ENCODE results near the gene PLD3.
A peak's percentile ranks its signal among the peaks of the same experiment; 100 is the strongest.
"Not testable (repeated sequence)": the region's sequence is repeated elsewhere in the genome, so short reads cannot be mapped to it uniquely, and the experiment has no call there.

The PLD3 gene

DNA sequence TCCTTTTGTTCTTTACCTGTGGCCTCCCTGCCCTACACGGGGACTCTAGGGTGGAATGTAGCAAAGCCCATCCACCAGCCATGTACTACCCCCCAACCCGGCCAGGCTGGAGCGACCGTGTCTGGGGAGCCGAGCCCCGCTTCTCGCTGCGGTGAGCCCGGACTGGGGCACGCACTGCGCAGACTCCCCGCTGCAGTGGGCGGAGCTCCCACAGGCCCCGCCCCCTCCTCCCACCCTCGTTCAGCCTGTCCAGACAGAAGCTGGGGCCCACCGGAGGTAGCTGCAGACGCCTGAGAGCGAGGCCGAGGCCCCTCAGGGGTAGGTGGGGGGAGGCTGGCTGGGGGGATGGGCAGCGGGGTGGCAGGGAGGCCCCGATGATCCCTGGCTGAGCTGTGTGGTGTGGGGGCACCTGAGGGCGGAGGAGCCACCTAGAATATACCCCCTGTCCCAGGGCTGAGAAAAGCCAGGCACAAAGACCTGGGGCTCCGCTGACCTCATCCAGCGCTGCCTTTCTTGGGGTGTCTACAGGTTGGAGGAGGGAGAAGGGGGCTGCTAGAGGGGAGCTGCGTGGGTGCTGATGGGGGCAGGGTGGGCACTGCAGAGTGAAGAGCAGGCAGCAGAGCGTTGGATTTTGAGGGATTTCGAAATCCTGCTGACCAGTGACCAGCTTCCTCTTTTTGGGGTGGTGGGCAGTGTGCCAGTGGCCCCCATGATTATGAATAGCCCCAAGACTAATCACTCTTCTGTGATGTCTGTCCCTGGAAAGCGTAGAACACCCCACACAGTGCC is 17.3 kb downstream of the PLD3 start:
- DNase-seq, result peak; percentile 73

DNA sequence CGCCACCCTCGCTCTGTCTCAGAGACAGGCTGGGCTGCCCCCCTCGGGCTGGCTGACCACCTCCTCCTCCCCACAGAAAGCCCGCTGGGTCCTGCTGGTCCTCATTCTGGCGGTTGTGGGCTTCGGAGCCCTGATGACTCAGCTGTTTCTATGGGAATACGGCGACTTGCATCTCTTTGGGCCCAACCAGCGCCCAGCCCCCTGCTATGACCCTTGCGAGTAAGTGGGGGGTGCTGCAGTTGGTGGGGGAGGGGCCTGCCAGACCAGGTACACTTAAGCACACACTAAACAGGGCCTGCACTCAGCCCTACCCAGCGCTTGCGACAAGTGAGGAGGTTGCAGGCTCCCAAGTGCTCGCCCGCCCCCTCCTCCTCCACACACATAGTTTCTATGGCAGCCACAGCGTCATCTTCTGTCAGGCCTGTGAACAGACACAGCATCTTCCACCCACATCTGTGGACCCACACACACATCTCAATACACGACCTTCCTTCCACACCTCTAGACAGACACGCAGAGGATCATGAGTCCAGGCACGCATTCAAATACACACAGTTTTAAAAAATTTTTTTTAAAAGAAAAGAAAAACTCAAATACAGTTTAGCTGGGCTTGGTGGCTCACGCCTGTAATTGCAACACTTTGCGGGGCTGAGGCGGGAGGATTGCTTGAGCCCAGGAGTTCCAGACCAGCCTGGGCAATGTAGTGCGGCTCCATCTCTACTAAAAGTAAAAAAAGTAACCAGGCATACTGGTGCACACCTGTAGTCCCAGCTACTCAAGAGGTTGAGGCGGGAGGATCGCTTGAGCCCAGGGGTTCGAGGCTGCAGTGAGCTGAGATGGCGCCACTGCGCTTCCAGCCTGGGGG is 18.4 kb downstream of the PLD3 start:
- no peak for DNase-seq

DNA sequence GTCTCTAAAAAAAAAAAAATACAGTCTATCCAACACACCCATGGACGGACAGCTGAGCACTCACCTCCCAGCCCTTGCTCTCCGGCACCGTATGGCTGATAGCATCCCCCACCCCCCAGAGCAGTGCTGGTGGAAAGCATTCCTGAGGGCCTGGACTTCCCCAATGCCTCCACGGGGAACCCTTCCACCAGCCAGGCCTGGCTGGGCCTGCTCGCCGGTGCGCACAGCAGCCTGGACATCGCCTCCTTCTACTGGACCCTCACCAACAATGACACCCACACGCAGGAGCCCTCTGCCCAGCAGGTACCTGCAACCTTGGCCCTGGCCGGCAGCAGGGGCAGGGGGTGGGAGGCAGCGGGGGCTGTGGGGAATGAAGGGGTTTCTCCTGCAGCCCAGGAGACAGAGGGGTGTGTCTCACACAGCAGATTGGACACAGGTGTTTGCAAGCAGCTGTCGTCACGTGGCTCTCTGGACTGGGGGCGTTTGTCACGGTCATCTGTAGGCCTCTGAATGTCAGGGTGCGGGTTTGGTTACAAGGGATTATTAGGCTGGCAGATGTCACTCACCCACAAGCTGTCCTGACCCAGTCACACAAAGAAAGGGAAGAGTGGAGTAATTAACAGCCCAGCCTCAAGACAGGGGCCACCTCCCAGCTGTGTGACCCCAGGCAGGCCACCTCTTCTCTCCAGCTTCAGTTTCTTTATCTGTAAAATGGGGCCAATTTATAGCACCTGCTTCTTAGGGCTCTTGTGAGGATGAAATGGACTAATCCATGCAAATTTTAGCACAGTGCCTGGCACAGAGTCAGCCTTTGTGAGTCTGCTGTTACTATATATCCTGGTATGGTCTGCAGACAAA is 19.3 kb downstream of the PLD3 start:
- no peak for DNase-seq

DNA sequence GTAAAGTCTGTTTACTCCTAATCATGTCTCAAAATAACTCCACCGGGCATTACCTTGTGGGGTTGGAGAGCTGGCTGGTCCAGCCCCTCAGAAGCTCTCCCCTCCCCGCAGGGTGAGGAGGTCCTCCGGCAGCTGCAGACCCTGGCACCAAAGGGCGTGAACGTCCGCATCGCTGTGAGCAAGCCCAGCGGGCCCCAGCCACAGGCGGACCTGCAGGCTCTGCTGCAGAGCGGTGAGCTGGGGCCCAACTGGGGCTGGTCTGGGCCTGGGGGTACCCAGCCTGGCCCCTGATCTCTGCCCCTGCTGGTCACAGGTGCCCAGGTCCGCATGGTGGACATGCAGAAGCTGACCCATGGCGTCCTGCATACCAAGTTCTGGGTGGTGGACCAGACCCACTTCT is 21.3 kb downstream of the PLD3 start:
- DNase-seq, result no peak

DNA sequence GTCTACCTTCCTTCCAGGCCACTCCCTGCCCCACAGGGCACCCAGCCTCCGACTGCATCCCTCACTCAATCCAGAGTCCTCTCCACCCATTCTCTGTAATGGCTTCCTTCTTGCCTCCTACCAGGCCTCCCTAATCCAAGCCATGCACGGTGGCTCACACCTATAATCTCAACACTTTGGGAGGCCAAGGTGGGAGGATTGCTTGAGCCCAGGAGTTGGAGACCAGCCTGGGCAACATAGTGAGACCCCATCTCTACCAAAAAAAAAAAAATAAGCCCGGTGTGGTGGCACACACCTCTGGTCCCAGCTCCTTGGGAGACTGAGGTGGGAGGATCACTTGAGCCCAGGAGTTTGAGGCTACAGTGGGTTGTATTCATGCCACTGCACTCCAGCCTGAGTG is 21.8 kb downstream of the PLD3 start:
- not testable (repeated sequence) for DNase-seq

DNA sequence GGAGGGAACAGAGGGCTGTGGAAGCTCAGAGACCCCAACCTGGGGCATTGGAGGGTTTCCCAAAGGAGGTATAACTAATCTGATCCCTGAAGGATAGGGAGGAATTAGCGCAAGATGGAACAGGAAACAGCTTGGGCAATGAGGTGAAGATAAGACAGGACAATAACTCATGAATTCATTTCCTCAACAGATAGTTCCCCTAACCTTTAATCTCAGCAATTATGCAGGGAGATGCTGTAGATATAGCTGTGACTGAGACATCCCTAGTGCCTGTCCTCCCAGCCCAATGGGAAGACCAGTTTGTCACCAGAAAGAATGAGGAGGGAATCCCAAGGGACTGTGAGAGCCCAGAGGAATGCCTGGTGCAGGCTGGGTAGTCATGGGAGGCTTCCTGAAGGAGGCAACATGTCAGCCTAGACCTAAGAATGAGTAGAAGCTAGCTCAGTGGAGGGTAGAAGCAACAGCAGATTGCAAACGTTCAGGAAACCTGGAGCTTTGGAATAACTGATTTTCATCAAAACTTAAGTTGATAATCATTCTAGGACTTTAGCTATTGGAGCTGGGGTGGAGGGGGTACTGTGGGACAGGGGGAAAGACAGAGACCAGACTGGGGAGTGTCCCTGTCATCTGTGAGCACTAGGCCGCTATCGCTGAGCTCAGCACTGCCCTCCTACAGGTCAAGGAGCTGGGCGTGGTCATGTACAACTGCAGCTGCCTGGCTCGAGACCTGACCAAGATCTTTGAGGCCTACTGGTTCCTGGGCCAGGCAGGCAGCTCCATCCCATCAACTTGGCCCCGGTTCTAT is 22.7 kb downstream of the PLD3 start:
- DNase-seq, result no peak

DNA sequence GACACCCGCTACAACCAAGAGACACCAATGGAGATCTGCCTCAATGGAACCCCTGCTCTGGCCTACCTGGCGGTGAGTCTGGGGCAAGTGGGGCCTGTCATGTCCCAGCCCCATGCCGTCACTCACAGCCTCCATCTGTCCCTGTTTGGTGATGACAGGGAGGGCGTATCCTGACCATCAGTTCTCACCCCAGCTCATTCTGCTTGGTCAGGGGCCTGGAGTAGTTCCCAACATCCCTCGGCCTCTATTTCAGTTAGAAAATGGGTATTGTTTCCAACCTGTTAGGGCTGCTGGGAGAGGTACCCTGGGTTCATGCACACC is 23.3 kb downstream of the PLD3 start:
- DNase-seq, result no peak

DNA sequence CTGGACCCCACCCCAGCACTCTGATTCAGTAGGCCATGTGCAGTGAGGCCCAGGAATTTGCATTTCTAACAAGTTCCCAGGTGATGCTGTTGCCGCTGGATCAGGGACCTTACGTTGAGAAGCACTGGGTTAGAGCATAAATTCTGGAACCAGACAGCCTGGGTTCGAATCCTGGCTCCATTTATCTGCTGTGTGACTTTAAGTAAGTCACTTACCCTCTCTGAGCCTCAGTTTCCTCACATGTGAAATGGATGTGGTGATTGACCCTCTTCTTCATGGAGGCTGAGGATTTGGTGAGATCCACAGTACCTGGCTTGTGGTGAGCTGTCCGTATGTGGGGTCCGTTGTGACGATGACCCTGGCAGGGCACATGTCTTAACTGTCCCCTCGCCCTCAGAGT is 25.6 kb downstream of the PLD3 start:
- no peak for DNase-seq

DNA sequence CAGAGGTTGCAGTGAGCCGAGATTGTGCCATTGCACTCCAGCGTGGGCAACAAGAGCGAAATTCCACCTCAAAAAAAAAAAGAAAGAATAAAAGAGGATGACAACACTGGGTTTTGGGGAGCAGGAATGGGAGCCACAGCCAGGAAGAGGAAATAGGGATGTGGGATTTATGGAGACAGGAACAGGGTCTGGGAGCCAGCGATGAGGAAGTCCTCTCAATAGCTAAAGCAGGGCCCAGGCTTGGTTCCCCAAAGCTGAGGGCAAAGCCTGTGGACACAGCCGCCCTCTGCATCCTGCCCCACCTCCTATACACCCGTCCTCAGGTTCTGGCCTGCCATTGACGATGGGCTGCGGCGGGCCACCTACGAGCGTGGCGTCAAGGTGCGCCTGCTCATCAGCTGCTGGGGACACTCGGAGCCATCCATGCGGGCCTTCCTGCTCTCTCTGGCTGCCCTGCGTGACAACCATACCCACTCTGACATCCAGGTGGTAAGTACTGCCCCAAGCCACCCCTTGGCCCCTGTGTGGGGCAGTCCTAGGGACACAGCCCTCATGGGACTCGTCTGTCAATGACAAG is 27.9 kb downstream of the PLD3 start:
- no peak for DNase-seq

DNA sequence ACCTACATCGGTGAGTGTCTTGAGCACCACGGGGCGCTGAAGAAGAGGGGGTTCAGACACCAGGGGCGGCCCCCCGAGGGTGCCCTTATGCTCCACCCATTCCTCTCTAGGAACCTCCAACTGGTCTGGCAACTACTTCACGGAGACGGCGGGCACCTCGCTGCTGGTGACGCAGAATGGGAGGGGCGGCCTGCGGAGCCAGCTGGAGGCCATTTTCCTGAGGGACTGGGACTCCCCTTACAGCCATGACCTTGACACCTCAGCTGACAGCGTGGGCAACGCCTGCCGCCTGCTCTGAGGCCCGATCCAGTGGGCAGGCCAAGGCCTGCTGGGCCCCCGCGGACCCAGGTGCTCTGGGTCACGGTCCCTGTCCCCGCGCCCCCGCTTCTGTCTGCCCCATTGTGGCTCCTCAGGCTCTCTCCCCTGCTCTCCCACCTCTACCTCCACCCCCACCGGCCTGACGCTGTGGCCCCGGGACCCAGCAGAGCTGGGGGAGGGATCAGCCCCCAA is 29.4 kb downstream of the PLD3 start:
- no peak for DNase-seq

DNA sequence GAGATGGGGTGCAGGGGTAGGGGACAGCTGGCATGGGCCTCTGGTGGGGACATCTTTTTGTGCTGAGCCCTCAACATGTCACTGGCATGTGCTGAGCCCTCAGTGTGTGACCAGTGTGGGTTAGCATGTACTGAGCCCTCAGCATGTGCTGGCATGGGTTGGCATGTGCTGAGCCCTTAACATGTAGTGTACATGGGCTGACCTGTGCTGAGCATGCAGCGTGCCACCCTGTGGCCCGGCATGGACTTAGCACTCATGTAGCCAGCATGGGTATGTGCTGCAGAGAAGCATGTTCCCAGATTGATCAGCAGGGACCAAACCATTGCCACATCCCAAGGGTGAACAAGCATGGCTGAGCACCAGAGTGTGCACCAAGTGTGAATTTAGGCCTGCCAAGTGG is 30.0 kb downstream of the PLD3 start:
- no peak for DNase-seq

DNA sequence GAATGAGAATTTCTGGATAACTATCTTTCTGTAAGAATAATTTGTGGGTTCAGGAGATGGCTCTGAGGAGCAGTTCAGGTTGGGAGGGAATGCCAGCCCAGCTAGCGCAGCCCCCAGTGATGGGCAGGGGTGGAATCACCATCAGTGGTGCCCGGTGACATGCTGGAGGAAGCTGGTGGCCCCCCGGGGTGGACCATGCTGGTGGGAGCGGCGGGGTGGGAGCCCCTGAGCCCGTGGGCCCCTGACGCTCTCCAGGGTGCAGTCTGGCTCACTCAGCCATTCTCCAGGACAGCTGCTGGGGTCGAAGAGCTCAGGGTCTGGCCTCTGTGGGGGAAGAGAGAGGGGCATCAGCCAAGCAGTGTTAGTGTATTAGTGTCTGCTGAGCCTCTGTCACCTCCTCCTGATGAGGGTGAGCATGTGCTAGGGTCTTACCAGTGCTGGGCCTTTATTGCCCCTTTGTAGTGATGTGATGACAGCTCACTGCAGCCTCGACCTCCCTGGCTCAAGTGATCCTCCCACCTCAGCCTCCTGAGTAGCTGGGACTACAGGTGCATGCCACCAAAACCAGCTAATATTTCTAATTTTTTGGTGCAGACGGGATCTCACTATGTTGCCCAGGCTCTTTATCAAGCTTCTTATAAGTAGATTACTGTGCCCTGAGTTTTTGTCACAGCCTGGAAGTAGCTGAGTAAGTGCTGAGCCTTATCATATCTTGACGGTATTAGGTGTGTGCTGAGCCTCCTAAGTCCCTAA is 31.1 kb downstream of the PLD3 start:
- no peak for DNase-seq

DNA sequence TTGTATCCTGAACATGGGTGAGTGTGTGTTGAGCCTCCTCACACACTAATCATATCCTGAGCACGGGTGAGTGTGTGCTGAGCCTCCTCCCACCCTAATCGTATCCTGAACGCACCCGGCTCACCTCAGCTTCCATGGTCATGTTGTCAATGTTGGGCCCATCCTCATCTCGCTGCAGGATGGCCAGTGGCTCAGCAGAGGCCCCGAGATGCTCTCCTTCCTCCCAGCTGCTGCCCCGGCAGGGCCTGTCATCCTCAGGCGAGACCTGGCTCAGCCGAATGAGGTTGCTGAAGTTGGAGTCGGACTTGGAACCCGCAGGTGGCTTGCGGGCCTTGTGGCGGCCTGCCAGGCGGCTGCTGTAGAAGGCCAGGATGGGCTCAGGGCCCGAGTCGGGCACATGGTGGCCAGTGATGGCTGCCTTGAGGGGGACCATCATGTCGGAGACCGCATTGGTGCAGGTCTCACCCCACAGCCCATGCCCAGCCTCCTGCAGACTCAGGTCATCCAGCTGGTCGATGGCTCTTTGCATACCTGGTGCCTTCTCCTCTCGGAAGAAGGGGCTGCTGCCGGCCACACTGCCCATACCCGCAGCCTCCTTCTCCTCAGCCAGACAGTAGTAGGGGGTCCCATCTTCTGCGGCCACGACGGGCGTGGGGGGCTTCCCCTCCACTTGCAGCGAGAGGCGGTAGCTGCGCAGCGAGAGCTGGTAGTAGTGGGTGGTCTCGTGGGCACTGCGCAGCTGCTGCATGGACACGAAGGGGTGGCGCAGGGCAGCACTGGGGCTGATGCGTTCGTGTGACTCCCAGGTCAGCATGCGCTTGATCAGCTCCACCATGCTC is 31.9 kb downstream of the PLD3 start:
- DNase-seq, result no peak

DNA sequence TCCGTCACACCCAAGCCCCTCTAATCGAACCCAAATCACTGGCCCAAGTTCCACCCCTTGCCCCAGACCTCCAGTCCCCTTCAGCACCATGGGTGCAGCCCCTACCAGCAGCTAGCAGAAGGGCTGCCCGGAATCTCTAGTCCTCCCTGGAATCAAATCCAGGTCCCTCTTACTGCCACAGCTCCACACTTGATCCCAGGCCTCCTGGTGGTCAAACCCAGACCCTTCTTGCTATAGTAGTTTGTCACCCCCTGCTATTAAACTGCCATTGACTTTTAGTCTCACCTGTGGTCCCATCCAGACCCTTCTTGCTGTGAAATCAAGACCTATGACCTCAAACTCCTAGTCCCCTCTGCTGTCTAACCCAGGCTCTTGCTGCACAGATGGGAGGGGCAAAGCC is 32.8 kb downstream of the PLD3 start:
- DNase-seq, result no peak

DNA sequence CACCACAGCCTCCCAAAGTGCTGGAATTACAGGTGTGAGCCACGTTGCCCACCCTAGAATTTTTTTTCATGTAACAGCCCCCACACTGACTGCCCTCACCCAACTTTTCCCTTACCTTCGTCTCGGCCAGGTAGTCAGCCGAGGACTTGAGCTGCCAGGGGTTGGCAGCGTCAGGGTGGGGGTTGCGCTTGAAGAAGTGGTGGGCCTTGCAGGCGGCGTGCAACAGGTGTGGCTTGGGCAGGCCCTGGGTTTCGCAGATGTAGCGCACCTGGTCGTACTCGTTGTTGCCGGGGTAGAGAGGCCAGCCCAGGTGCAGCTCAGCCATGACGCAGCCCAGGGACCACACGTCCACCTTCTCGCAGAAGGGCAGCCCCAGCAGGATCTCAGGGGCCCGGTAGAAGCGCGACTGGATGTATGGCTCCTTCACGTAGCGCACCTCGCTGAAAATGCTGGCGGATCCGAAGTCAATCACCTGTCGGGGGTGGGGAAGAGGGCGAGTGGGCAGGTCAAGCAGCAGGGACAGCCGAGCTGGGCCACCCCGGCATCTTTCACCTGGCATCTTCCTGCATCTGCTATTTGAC is 35.3 kb downstream of the PLD3 start:
- no peak for DNase-seq

DNA sequence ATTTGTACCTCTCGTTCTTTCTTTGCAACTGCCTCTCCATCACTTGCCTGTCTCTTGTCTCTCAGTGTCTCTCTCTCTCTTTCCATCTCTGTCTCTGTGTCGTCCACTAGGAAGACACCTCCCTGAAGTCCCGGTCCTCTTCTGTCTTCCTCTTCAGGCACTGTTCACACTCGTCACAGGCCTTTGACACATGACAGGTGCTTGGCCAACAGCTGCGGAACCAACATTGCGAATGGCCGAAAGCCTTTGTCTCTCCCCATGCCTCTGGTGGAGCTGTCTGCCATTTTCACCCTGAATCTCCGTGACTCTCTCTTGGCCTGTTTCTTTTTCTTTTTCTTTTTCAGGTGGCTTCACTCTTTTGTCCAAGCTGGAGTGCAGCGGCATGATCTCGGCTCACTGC is 38.7 kb downstream of the PLD3 start:
- no peak for DNase-seq

DNA sequence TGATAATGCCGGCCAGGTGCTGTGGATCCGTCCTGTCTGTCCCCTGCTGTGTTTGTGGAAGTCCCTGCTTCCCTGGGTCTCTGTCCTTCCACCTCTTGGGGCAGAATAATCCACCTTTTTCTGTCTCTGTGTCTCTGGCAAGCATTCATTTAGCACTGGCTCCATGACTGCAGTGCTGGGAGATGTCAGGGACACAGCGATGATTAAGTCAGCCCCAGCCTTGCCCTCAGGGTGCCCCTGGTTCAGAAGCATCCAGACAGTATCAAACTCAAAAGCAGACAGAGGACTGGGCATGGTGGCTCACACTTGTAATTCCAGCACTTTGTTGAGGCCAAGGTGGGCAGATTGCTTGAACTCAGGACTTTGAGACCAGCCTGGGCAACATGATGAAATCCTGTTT is 40.0 kb downstream of the PLD3 start:
- no peak for DNase-seq

DNA sequence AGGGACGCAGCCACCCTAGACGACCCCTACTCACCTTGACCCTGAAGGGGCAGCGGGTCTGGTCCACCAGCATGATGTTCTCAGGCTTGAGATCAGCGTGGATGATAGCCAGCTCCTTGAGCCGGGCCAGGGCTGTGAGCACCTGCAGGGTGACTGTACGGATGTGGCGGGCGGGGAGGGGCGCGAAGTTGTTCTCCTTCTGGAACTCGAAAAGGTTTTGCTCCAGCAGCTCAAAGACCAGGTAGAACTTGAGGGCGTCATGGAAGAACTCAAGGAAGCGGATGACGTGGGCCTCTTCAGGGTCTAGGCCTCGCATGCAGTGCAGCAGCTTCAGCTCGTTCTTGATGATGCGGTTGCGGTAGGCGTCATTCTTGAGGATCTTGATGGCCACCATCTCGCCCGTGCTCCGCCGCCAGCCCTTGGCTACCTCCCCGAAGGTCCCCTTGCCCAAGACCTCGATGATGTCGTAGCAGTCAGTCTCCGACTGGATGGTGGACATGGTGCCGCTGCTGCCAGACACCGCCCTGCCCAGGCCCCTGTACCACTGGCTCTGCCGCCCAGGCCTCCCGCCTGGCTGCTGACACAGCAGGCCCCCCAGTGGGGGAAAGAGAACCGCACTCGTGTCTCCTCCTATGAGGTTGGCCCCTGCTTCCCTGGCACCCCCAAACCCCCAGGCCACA is 41.0 kb downstream of the PLD3 start:
- DNase-seq, result no peak

DNA sequence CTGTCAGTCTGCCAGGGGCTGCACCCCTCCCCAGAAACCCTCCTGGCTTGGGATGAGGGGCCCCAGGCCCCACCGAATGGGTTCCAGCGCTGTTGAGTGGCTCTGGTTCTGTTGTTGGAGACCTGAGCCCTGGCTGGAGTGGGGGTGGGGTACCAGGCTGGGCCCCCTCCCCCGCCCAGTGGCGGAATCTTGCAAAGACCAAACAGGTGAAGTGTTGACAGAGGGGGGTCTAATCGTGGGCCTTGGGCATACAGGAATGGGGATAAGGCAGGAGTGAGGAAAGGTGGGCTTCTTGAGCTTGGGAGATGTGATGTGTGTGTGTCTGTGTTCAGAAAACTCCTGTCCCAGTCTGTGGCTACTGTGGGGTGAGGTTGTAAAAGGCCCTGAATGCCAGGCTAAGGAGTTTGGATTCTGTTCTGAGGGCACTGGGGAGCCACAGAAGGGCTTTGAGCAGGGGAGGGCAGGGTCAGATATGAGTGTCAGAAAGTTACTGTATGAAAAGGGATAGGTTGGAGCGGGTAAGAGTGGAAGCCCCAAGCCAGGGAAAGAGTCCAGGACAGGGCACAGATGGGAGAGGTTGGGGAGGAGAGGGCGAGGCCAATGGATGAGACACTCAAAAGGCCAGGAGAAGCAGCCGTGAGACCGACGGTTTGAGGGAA is 41.7 kb downstream of the PLD3 start, which contains the start of gene HIPK4:
TSS of gene HIPK4 (minus strand) at position 98 of the 659 bp plus-strand sequence. CDS start 279 bp downstream, outside the sequence.
- no peak for DNase-seq

Measured in stimulated activated CD4-positive, alpha-beta T cell treated with anti-CD3 and anti-CD28 coated beads, Interleukin-15, amount 100 ng/mL, for 24 hours (primary cell).